Astrocyte (in vitro differentiated cells and primary cell): ENCODE data around the gene PROKR1. TPM values are rescaled to one million over a fixed set of nuclear protein-coding genes. Genes with fewer than 3 reads are reported as not detected.
A peak's percentile ranks its signal among the peaks of the same experiment; 100 is the strongest.
"Not testable (repeated sequence)": the region's sequence is repeated elsewhere in the genome, so short reads cannot be mapped to it uniquely, and the experiment has no call there.

ENCODE experiments used
- DNase-seq: peaks from one replicate; pipeline ENCODE4 v3.0.0-alpha.2; 2010; ENCODE audit warnings: low read depth
- FAIRE-seq: peaks from 2 replicates; lab custom pipeline; 2011; peaks lifted over from hg19 to GRCh38; lab: Jason Lieb, UNC
- H2AFZ ChIP-seq: 2 replicates; pipeline ENCODE4 v1.6.0; 2012; ENCODE audit warnings: low read depth, low read length, inconsistent platforms
- H3K27ac ChIP-seq: 2 replicates; pipeline ENCODE4 v1.5.1; 2011; ENCODE audit warnings: low read depth, low read length, inconsistent platforms
- H3K27me3 ChIP-seq: 2 replicates; pipeline ENCODE4 v1.6.0; 2011; ENCODE audit warnings: low read length, inconsistent platforms; ENCODE audit not compliant: insufficient read depth
- H3K36me3 ChIP-seq: 2 replicates; pipeline ENCODE4 v1.5.1; 2011; ENCODE audit warnings: low read length, inconsistent platforms; ENCODE audit not compliant: insufficient read depth
- H3K4me1 ChIP-seq: 2 replicates; pipeline ENCODE4 v1.5.1; 2011; ENCODE audit warnings: low read length, inconsistent platforms; ENCODE audit not compliant: insufficient read depth
- H3K4me2 ChIP-seq: 2 replicates; pipeline ENCODE4 v1.6.0; 2012; ENCODE audit warnings: low read length, inconsistent platforms
- H3K4me3 ChIP-seq: 2 replicates; pipeline ENCODE4 v1.5.1; 2011; ENCODE audit warnings: low read depth, mild to moderate bottlenecking, low read length, inconsistent platforms; ENCODE audit not compliant: insufficient read depth
- H3K79me2 ChIP-seq: 2 replicates; pipeline ENCODE4 v1.6.0; 2012; ENCODE audit warnings: mild to moderate bottlenecking, low read length, inconsistent platforms; ENCODE audit not compliant: insufficient read depth
- H3K9ac ChIP-seq: 2 replicates; pipeline ENCODE4 v1.6.0; 2012; ENCODE audit warnings: mild to moderate bottlenecking, low read length, inconsistent platforms
- H3K9me3 ChIP-seq: 2 replicates; pipeline ENCODE4 v1.5.1; 2012; ENCODE audit warnings: low read depth, mild to moderate bottlenecking, low read length, inconsistent platforms; ENCODE audit not compliant: insufficient read depth
- H4K20me1 ChIP-seq: 2 replicates; pipeline ENCODE4 v1.6.0; 2012; ENCODE audit warnings: low read length, inconsistent platforms; ENCODE audit not compliant: insufficient read depth
- H3K27ac Mint-ChIP-seq: one replicate; pipeline ENCODE4 v1.8.0; 2021; ENCODE audit warnings: mild to moderate bottlenecking, mixed read lengths; ENCODE audit not compliant: unreplicated experiment
- H3K27me3 Mint-ChIP-seq: one replicate; pipeline ENCODE4 v1.8.0; 2021; ENCODE audit warnings: low read depth, mixed read lengths; ENCODE audit not compliant: unreplicated experiment
- H3K36me3 Mint-ChIP-seq: one replicate; pipeline ENCODE4 v1.8.0; 2021; ENCODE audit warnings: low read depth, mixed read lengths; ENCODE audit not compliant: unreplicated experiment
- H3K4me1 Mint-ChIP-seq: one replicate; pipeline ENCODE4 v1.8.0; 2021; ENCODE audit warnings: low read depth, mixed read lengths; ENCODE audit not compliant: unreplicated experiment
- H3K4me3 Mint-ChIP-seq: one replicate; pipeline ENCODE4 v1.8.0; 2021; ENCODE audit warnings: mild to moderate bottlenecking, moderate library complexity, mixed read lengths; ENCODE audit not compliant: unreplicated experiment
- H3K9me3 Mint-ChIP-seq: one replicate; pipeline ENCODE4 v1.8.0; 2021; ENCODE audit warnings: mild to moderate bottlenecking, mixed read lengths; ENCODE audit not compliant: unreplicated experiment
- CTCF ChIP-seq: IDR thresholded peaks from 2 replicates; pipeline ENCODE4 v1.5.1; 2011; ENCODE audit warnings: low read depth, mild to moderate bottlenecking, inconsistent platforms, low read length, moderate library complexity; ENCODE audit not compliant: insufficient read depth
- EZH2 ChIP-seq: IDR thresholded peaks from 2 replicates; pipeline ENCODE4 v1.6.1; 2012; ENCODE audit warnings: mild to moderate bottlenecking, low read length, inconsistent platforms; ENCODE audit not compliant: insufficient read depth
- total RNA-seq: library from RNA; stranded (reverse); gene quantifications from 2 replicates; pipeline ENCODE4 v1.2.1, GENCODE V29; 2021

PROKR1 gene
- total RNA-seq, 1 donor from 2014 or later: 0.05 TPM

GRCh38 chr2:68594674-68595492 is 48.5 kb upstream of the PROKR1 start:
- Mint-ChIP-seq H3K9me3 (peaks cover 9% of the 10 kb centered on the region), H3K4me1 (peaks cover 13% of the 10 kb centered on the region), H3K27ac (no peak overlapping the region), H3K27me3 (no peaks in the 10 kb centered on the region), H3K36me3 (no peaks in the 10 kb centered on the region), H3K4me3 (no peak overlapping the region)
- FAIRE-seq (no peak), DNase-seq (peak; percentile 11)
- H3K4me3 ChIP-seq: no peak overlapping the region
- no peaks in the 10 kb centered on the region for H3K4me1 ChIP-seq
- peak; percentile 92 for TF ChIP-seq CTCF
- no peak for TF ChIP-seq EZH2
- H3K36me3 ChIP-seq: no peaks in the 10 kb centered on the region
- no peaks in the 10 kb centered on the region for H4K20me1 ChIP-seq
- H3K9ac ChIP-seq: no peak overlapping the region
- no peaks in the 10 kb centered on the region for H3K79me2 ChIP-seq
- H3K27ac ChIP-seq: no peak overlapping the region
- H3K9me3 ChIP-seq: no peaks in the 10 kb centered on the region
- H3K4me2 ChIP-seq: no peak overlapping the region
- no peaks in the 10 kb centered on the region for H3K27me3 ChIP-seq
- no peak overlapping the region for H2AFZ ChIP-seq

- H3K36me3 ChIP-seq, H3K27me3 Mint-ChIP-seq, H3K9ac ChIP-seq, H3K4me1 ChIP-seq, H3K4me3 ChIP-seq, H2AFZ ChIP-seq, H3K36me3 Mint-ChIP-seq, H3K9me3 ChIP-seq, H3K4me3 Mint-ChIP-seq, H3K27ac ChIP-seq, DNase-seq, H3K27me3 ChIP-seq, H3K4me2 ChIP-seq, FAIRE-seq, H3K27ac Mint-ChIP-seq, H3K79me2 ChIP-seq, H4K20me1 ChIP-seq: not testable (repeated sequence)
- Mint-ChIP-seq H3K4me1 (peaks cover 13% of the 10 kb centered on the region), H3K9me3 (peaks cover 13% of the 10 kb centered on the region)
Observed at GRCh38 chr2:68595493-68595785, 47.9 kb upstream of the PROKR1 start.

- H3K9me3 ChIP-seq, H3K27me3 ChIP-seq, H3K79me2 ChIP-seq, H4K20me1 ChIP-seq, H3K36me3 ChIP-seq, H2AFZ ChIP-seq, H3K27ac ChIP-seq, DNase-seq, H3K4me3 ChIP-seq, H3K27me3 Mint-ChIP-seq, H3K27ac Mint-ChIP-seq, H3K36me3 Mint-ChIP-seq, FAIRE-seq, H3K9ac ChIP-seq, H3K4me3 Mint-ChIP-seq, H3K4me2 ChIP-seq, H3K4me1 ChIP-seq, H3K4me1 Mint-ChIP-seq: not testable (repeated sequence)
- peaks cover 21% of the 10 kb centered on the region for H3K9me3 Mint-ChIP-seq
Observed at GRCh38 chr2:68600495-68600894, 42.9 kb upstream of the PROKR1 start.
